Activated naive CD4-positive, alpha-beta T cell treated with anti-CD3 and anti-CD28 coated beads, Interleukin-2, amount 50 U/mL, for 72 hours (primary cell): ENCODE measurements around the gene VWA5B2. TPM values are rescaled to one million over a fixed set of nuclear protein-coding genes. Genes with fewer than 3 reads are reported as not detected.

ENCODE experiments used
- ATAC-seq, 2 donors: fragments of 150-1000 bp; cut with Tn5 transposase; 2 replicates each; pipeline ENCODE4 v1.10.0; 2021; ENCODE audit warnings: mild to moderate bottlenecking in 2 of 2, moderate library complexity in 2 of 2
- DNase-seq, 2 donors: peaks; one replicate each; pipeline ENCODE4 v3.0.0; 2021 to 2022; ENCODE audit warnings: low spot score in 2 of 2
- H3K27ac Mint-ChIP-seq, 2 donors: one replicate each; pipeline ENCODE4 v1.8.0; 2022; ENCODE audit warnings: mild to moderate bottlenecking in 2 of 2, mixed read lengths in 2 of 2
- H3K36me3 Mint-ChIP-seq, 2 donors: one replicate each; pipeline ENCODE4 v1.8.0; 2022; ENCODE audit warnings: mixed read lengths in 2 of 2
- H3K9me3 Mint-ChIP-seq, 2 donors: one replicate each; pipeline ENCODE4 v1.8.0; 2022; ENCODE audit warnings: mixed read lengths in 2 of 2
- total RNA-seq, 2 donors: library from RNA; stranded (reverse); gene quantifications; one replicate each; pipeline ENCODE4 v1.2.3, GENCODE V29; 2022

Gene VWA5B2
- total RNA-seq, result not detected

- DNase-seq (peak in 1 of 2 donors; percentile 69), ATAC-seq (peak; percentile 67 to 92)
- Mint-ChIP-seq H3K27ac (no peak within 1 kb of the TSS), H3K9me3 (no peaks in the 10 kb centered on the region), H3K36me3 (peaks cover 0 to 8% of the 10 kb centered on the region in 2 donors)
These were observed at the start of gene VWA5B2 for GRCh38 chr3:184229394-184230080. Gene VWA5B2 (plus strand): TSS chr3:184229585. CDS start chr3:184230529, 944 bp downstream.

GRCh38 chr3:184180165-184180564 lies 49.2 kb upstream of the VWA5B2 start:
- peaks cover 11 to 29% of the 10 kb centered on the region in 2 donors for H3K36me3 Mint-ChIP-seq
- ATAC-seq, result no peak

GRCh38 chr3:184181596-184181995 lies 47.8 kb upstream of the VWA5B2 start:
- no peak for DNase-seq
- H3K36me3 Mint-ChIP-seq, result peaks cover 11 to 32% of the 10 kb centered on the region in 2 donors
- ATAC-seq, result no peak
- H3K9me3 Mint-ChIP-seq, result no peaks in the 10 kb centered on the region
- H3K27ac Mint-ChIP-seq, result no peak overlapping the region

More at GRCh38 chr3:184180165-184180564, 49.2 kb upstream of the VWA5B2 start:
- DNase-seq, result no peak
- no peak overlapping the region for H3K27ac Mint-ChIP-seq
- H3K9me3 Mint-ChIP-seq, result no peaks in the 10 kb centered on the region

- H3K27ac Mint-ChIP-seq, result peak overlapping the region; percentile 24 to 52
- DNase-seq (no peak), ATAC-seq (no peak)
These were observed 45.7 kb upstream of the VWA5B2 start for GRCh38 chr3:184183679-184184078.

GRCh38 chr3:184184546-184185230 lies 44.7 kb upstream of the VWA5B2 start:
- no peaks in the 10 kb centered on the region for H3K9me3 Mint-ChIP-seq
- DNase-seq (no peak), ATAC-seq (no peak)
- H3K36me3 Mint-ChIP-seq, result peaks cover 21 to 23% of the 10 kb centered on the region in 2 donors
- H3K27ac Mint-ChIP-seq, result peak overlapping the region; percentile 94 to 95

More at GRCh38 chr3:184183679-184184078, 45.7 kb upstream of the VWA5B2 start:
- H3K9me3 Mint-ChIP-seq, result no peaks in the 10 kb centered on the region
- peaks cover 21 to 33% of the 10 kb centered on the region in 2 donors for H3K36me3 Mint-ChIP-seq

- H3K27ac Mint-ChIP-seq, result peak overlapping the region; percentile 94 to 99
- H3K9me3 Mint-ChIP-seq, result no peaks in the 10 kb centered on the region
- peak; percentile 93 to 95 for ATAC-seq
- peak; percentile 99 to 100 for DNase-seq
- peaks cover 21 to 22% of the 10 kb centered on the region in 2 donors for H3K36me3 Mint-ChIP-seq
These were observed 43.8 kb upstream of the VWA5B2 start for GRCh38 chr3:184185461-184186183.

- H3K27ac Mint-ChIP-seq, result peak within 1 kb of the TSS; percentile 94 to 99
- ATAC-seq, result peak; percentile 29 to 34
- no peaks in the 10 kb centered on the region for H3K9me3 Mint-ChIP-seq
- peaks cover 21 to 22% of the 10 kb centered on the region in 2 donors for H3K36me3 Mint-ChIP-seq
- DNase-seq, result no peak
These were observed 43.0 kb upstream of the VWA5B2 start, which contains the start of gene ABCF3 for GRCh38 chr3:184186184-184186901. Gene ABCF3 (plus strand): TSS chr3:184186199. CDS start chr3:184186208, 9 bp downstream.

GRCh38 chr3:184186902-184187207 lies 42.5 kb upstream of the VWA5B2 start:
- H3K36me3 Mint-ChIP-seq, result peaks cover 21 to 22% of the 10 kb centered on the region in 2 donors
- ATAC-seq (no peak), DNase-seq (no peak)
- peak overlapping the region; percentile 94 to 99 for H3K27ac Mint-ChIP-seq
- no peaks in the 10 kb centered on the region for H3K9me3 Mint-ChIP-seq

GRCh38 chr3:184188080-184188479 lies 41.3 kb upstream of the VWA5B2 start:
- Mint-ChIP-seq H3K36me3 (peaks cover 21 to 22% of the 10 kb centered on the region in 2 donors), H3K27ac (peak overlapping the region in 1 of 2 donors; percentile 79), H3K9me3 (no peaks in the 10 kb centered on the region)
- ATAC-seq, result no peak
- no peak for DNase-seq

GRCh38 chr3:184189421-184189820 lies 40.0 kb upstream of the VWA5B2 start:
- Mint-ChIP-seq H3K36me3 (peaks cover 29% of the 10 kb centered on the region in 2 donors), H3K27ac (no peak overlapping the region), H3K9me3 (no peaks in the 10 kb centered on the region)
- DNase-seq (no peak), ATAC-seq (no peak)

- no peaks in the 10 kb centered on the region for H3K9me3 Mint-ChIP-seq
- peaks cover 7 to 11% of the 10 kb centered on the region in 2 donors for H3K36me3 Mint-ChIP-seq
- ATAC-seq (no peak), DNase-seq (no peak)
- H3K27ac Mint-ChIP-seq, result no peak overlapping the region
These were observed 36.5 kb upstream of the VWA5B2 start for GRCh38 chr3:184192889-184193288.

- DNase-seq, result no peak
- H3K36me3 Mint-ChIP-seq, result peaks cover 7 to 8% of the 10 kb centered on the region in 2 donors
These were observed 35.3 kb upstream of the VWA5B2 start for GRCh38 chr3:184193991-184194539.

GRCh38 chr3:184196536-184196935 lies 32.8 kb upstream of the VWA5B2 start:
- Mint-ChIP-seq H3K27ac (no peak overlapping the region), H3K9me3 (no peaks in the 10 kb centered on the region), H3K36me3 (peaks cover 7 to 8% of the 10 kb centered on the region in 2 donors)
- no peak for DNase-seq
- no peak for ATAC-seq

More at GRCh38 chr3:184193991-184194539, 35.3 kb upstream of the VWA5B2 start:
- no peak for ATAC-seq
- Mint-ChIP-seq H3K27ac (peak overlapping the region; percentile 31 to 44), H3K9me3 (no peaks in the 10 kb centered on the region)

- no peak for ATAC-seq
- Mint-ChIP-seq H3K27ac (no peak overlapping the region), H3K9me3 (no peaks in the 10 kb centered on the region), H3K36me3 (peaks cover 7 to 8% of the 10 kb centered on the region in 2 donors)
- DNase-seq, result no peak
These were observed 30.9 kb upstream of the VWA5B2 start for GRCh38 chr3:184198509-184198908.

- no peak for DNase-seq
- Mint-ChIP-seq H3K9me3 (no peaks in the 10 kb centered on the region), H3K27ac (no peak overlapping the region), H3K36me3 (no peaks in the 10 kb centered on the region)
- ATAC-seq, result no peak
These were observed 28.6 kb upstream of the VWA5B2 start for GRCh38 chr3:184200825-184201224.

- no peak for DNase-seq
- H3K36me3 Mint-ChIP-seq, result no peaks in the 10 kb centered on the region
These were observed 25.9 kb upstream of the VWA5B2 start for GRCh38 chr3:184203526-184203925.

More at GRCh38 chr3:184203526-184203925, 25.9 kb upstream of the VWA5B2 start:
- Mint-ChIP-seq H3K27ac (no peak overlapping the region), H3K9me3 (no peaks in the 10 kb centered on the region)
- no peak for ATAC-seq
